DMS79 treated with DMSO at 0.1 percent for 48 hours (cell line): ENCODE data around the gene SENP5.
"Not testable (repeated sequence)": the region's sequence is repeated elsewhere in the genome, so short reads cannot be mapped to it uniquely, and the experiment has no call there.

ENCODE experiments used
- DNase-seq: peaks from one replicate; lab custom pipeline; 2025; lab: John Stamatoyannopoulos, UW

SENP5 gene, protein sequence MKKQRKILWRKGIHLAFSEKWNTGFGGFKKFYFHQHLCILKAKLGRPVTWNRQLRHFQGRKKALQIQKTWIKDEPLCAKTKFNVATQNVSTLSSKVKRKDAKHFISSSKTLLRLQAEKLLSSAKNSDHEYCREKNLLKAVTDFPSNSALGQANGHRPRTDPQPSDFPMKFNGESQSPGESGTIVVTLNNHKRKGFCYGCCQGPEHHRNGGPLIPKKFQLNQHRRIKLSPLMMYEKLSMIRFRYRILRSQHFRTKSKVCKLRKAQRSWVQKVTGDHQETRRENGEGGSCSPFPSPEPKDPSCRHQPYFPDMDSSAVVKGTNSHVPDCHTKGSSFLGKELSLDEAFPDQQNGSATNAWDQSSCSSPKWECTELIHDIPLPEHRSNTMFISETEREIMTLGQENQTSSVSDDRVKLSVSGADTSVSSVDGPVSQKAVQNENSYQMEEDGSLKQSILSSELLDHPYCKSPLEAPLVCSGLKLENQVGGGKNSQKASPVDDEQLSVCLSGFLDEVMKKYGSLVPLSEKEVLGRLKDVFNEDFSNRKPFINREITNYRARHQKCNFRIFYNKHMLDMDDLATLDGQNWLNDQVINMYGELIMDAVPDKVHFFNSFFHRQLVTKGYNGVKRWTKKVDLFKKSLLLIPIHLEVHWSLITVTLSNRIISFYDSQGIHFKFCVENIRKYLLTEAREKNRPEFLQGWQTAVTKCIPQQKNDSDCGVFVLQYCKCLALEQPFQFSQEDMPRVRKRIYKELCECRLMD

DNA sequence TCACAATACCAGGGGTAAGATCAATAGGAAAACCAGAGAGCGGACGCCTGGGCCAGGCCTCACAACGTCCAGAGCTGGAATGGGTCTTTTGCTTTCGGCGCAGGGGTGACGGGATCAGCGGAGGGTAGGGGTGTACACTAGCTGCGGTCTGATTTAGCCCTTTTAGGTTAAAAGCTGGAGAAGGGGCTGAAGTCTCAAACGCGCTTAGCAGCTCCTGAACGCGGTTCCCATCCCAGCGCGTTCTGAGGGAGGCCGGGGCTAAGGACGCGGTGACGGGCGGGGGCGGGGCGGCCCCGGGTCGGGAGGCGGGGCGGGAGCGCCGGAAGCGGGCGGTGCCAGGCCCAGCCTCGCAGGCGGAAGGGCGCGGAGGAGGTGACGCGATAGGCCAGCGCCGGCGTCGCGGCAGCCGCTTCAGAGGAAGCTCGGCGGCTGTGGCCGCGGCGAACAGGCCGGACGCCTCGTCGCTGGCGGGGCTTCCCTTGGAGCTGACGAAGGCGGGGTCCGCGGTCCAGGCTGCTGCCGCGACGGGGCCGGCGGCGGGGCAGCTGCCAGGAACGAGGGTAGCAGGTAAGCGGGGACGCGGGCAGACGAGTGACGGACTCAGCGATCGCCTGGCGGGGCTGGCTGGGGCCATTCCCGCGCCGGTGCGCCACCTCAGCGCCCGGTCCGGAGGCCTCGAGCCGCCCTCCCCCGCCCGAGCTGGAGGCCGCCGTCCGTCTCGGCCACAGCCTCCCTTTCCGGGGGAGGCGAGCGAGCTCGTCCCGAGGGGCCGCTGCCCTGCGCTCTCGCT, at the start of gene SENP5:
SENP5 (plus strand) TSS at position 414 of the 790 bp plus-strand sequence. CDS start 17,262 bp downstream, outside the sequence.
- DNase-seq, result peak; percentile 91

DNA sequence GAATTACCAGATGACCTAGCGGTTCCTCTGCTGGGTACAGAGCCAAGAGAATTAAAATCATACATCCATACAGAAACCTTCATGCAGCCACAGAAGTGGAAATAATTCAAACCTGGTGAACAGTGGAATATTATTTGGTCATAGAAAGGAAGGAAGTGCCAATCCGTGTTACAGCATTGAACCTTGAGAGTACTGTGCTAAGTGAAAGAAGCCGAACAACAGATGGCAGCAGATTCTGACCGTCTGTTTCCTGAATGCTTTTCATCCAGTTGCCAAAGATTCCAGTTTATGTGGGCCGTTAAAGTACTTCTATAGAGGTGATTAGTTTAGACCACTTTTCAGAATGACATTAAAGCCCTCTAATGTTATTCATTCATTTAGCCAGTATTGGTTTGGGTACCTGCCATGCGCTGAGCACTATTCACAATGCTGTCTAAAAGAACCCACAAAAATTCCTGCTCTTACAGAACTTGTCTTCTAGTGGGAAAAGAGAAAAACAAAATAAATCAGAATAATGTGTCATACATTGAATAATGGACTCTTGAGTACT, 45.8 kb upstream of the SENP5 start:
- no peak for DNase-seq

DNA sequence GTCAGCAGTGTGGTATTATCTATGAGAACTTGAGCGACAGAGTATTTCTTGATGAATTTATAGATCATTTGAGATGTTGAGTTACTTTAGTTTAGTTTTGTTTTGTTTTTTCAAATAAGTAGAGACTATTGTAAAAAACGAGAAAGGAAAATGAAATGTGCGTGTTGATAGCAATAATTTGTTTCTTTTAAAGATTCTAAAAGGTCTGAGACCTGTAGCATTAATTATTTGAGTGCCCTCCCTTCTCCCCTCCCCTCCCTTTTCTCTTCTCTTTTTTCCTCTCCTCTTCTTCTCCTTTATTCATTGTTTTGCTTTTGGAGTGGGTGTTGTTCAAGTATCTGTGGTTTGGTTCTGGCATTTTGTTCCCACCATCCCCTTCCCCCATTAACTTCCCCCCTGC, 38.1 kb upstream of the SENP5 start:
- not testable (repeated sequence) for DNase-seq

DNA sequence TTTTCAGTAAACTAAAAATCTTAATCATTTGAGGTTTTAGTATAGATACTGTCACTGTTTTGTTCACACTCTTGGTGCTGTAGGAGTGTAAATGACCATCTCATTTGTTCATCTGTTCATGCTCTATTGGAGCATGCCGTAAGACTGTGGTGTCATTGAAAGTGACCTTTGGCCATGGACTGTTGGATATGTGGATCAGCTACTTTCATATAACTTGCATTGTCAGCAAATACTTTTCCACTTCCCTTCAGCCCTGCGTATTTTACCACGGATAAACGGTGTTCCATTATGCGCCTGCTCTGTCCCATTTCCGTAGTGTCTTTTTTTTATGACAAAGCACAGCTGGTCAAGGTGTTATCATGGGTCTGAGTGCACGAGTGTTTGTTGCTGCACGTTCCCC, 32.6 kb upstream of the SENP5 start:
- DNase-seq, result no peak

DNA sequence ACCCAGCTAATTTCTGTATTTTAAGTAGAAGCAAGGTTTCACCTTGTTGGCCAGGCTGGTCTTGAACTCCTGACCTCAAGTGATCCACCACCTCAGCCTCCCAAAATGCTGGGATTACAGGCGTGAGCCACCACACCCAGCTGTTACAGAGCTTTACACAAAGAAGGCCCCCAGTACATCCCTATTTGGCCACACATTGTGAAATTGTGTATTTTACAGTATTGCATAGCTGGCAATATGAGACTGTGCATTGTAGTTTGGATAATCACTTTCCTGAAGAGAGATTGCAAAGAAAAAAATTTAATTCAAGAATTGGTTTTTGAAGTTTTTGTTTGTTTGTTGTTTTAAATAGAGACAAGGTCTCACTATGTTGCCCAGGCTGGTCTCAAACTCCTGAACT, 31.1 kb upstream of the SENP5 start:
- not testable (repeated sequence) for DNase-seq

DNA sequence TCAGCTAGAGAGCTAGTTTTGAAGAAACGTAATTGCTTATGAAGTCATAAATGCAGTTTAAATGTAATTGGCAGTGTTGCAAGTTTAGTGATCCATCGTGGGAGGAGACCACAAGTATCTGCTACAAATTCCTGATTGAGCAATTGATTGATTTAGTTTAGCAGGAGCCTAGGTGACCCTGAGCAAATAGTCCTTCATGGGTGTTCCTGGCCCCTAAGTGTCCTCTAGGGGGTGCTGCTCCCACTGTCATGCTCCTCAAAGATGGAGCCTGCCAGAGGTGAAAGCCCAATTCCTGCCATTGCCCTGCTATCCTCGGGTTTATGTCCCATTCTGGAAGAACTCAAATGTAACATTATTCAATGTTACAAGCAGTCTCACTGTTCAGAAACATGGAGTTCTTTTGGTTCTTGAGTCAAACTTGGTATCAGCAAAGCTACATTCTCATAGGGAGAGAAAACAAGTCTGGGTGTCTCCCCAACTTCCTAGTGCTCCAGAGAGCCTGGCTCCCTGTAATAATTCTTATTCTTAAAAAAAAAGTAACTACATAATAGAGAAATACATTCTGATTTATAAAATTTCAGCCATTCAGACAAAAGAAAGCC, 29.8 kb upstream of the SENP5 start:
- DNase-seq, result no peak

DNA sequence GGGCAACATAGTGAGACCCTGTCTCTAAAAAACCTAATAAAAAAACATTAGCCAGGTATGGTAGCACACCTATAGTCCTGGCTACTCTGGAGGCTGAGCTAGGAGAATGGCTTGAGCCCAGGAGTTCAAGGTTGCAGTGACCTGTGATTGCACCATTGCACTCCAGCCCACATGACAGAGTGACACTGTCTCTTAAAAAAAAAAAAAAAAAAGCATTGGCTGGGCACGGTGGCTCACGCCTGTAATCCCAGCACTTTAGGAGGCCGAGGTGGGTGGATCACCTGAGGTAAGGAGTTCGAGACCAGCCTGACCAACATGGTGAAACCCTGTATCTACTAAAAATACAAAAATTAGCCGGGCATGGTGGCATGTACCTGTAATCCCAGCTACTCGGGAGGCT, 28.4 kb upstream of the SENP5 start:
- DNase-seq, result not testable (repeated sequence)

DNA sequence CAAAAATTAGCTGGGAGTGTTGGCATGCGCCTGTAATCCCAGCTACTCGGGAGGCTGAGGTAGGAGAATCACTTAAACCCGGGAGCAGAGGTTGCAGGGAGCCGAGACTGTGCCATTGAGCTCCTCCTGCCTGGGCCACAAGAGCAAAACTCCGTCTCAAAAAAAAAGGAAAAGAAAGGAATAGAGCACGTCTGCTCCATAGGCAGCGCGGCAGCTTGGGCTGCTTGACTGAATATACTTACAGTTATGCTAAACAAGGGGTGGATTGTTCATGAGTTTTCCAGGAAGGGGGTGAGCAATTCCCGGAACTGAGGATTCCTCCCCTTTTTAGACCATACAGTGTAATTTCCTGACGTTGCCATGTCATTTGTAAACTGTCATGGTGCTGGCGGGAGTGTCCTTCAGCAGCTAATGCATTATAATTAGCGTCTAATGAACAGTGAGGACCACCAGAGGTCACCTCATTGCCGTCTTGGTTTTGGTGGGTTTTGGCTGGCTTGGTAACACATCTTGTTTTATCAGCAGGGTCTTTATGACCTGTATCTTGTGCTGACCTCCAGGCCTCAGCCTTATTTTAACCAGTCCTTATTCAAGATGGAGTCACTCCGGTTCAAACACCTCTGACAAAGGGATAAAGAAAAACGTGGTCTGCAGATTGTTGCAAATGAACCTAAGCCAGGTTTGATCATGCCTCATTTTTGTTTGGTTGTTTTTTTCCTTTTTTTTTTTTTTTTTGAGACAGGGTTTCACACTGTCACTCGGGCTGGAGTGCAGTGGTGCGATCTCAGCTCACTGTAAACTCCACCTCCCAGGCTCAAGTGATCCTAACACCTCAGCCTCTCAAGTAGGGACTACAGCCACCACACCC, 24.9 kb upstream of the SENP5 start:
- no peak for DNase-seq

DNA sequence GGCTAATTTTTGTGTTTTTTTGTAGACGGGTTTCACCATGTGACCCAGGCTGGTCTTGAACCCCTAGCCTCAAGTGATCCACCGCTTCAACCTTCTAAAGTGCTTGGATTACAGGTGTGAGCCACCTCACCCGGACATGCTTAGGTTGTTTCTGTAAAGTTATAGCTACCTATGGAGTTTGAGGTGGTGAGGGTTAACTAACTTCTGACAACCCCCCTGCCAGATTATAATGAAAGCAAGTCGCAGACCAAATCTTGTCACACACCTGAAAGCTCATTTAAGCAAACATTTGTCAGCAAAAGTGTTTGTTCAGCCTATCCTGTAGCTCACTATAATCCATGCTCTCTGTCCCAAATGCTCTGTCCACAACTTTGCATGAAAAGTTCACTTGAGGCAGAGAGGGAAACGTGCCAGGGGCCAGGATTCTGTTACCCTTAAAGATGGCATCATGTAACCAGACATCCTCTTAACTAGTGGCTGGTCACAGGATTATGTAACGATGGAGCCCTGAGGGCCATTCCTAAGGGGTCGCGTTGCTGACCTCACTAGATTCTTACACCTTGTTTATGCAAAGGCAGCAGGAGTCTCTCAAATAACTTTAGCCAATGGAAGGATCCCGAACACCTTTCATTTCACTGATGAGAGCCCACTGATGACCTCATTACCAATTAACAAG, 24.1 kb upstream of the SENP5 start:
- no peak for DNase-seq

DNA sequence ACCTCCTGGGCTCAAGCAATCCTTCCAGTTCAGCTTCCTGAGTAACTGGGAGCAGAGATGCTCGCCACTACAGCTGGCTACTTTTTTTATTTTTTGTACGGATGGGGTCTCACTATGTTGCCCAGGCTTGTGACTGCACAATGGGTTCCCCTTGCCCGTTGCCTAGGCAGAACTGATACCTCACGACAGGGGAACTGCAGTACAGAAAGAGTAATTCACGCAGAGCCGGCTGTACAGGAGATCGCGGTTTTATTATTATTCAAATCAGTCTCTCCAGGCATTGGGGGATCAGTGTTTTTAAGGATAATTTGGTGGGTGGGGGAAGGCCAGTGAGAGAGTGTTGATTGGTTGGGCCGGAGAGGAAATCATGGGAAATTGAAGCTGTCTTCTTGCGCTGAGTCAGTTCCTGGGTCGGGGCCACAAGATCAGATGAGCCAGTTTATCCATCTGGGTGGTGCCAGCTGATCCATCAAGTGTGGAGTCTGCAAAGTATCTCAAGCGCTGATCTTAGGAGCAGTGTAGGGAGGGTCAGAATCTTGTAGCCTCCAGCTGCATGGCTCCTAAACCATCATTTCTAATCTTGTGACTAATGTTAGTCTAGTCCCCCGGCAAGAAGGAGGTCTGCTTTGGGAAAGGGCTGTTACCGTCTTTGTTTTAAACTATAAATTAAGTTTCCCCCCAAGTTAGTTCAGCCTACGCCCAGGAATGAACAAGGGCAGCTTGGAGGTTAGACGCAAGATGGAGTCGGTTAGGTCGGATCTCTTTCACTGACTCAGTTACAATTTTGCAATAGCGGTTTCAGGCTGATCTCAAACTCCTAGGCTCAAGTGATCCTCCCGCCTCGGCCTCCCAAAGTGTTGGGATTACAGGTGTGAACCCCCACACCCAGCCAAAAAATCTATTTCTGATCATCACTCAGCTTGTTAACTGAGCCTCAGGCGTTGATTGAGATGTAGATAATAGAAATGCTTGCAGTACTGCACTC, 23.2 kb upstream of the SENP5 start:
- not testable (repeated sequence) for DNase-seq

DNA sequence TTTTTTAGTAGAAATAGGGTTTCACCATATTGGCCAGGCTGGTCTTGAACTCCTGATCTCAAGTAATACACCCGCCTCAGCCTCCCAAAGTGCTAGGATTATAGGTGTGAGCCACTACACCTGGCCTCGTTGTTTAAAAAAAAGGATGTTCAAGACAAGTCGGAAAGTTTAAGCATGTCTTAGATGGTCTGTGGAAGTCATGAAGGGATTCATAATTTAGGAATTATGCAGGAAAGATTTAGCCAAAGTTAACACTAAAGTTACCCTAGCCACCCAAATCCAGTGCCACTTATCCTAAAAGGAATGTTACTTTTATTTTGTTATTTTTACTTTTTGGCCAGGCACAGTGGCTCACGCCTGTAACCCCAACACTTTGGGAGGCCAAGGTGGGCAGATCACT, 19.3 kb upstream of the SENP5 start:
- DNase-seq, result not testable (repeated sequence)

DNA sequence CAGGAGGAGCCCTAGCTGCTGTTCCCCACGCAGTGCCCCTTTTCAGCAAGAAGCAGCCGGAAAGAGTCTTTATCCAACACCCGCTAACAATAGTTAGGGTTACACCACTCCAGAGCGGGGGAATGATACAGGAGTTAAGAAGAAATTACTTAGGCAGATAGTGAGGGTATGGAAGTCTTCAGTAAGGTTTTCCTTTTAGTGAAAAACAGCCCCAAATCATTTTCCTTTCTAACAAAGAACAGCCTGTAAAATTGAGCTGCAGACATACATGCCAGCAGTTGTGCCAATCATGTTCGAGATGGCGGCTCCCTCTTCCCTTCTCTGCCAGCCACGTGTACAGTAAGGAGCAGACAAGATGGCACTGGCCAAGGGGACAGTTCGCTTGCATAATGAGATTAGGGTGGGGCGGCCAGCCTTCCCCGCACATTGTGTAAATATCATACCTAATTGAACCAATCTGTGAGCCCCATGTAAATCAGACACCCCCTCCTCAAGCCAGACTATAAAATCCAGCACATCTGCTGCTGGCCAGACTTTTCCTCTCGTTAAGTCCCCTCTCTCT, 18.5 kb upstream of the SENP5 start:
- no peak for DNase-seq

DNA sequence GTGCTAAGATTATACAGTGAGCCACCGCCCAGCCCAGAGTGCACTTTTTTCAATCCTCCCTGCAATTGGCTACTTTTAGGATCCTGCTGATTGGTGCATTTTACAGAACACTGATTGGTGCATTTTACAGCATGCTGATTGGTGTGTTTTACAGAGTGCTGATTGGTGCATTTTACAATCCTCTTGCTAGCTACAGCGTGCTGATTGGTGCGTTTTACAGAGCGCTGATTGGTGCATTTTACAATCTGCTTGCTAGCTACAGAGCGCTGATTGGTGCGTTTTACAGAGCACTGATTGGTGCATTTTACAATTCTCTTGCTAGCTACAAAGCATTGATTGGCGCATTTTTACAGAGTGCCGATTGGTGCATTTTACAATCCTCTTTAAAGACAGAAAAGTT, 4.7 kb upstream of the SENP5 start:
- not testable (repeated sequence) for DNase-seq

DNA sequence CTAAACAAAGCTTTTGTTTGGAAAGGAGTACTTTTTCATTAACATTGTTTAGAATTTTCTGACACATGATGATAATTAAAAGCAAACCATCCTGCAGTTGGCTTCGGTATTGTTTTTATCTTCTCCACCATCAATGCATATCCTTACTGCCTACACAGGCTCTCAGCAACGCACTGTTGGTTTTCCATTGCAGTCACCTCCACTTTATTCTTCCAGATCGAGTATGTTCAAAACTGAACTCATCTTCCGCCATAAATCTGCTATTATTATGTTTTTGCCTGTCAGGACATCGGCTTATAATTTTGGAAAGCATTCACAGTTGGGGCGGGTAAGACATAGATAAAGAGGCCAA, 589 bp upstream of the SENP5 start:
- DNase-seq, result peak; percentile 85

DNA sequence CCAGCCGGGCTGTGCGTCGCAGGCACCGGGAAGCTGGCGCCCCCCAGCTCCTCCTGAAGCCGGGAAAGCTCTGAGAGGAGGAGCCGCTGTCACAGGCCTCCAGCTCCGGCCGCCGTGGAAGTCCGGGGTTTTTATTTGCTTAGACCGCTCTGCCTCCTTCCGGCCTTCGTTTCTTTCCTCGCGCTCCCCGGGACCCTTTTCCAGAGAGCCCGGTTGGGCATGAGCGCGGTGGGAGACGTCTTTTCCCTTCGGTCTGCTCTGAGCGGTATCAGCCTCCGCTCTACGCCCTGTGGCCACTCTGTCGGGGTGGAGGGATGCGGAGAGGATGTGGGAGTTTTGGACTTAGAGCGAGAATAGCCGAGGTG, 559 bp downstream of the SENP5 start:
- no peak for DNase-seq

DNA sequence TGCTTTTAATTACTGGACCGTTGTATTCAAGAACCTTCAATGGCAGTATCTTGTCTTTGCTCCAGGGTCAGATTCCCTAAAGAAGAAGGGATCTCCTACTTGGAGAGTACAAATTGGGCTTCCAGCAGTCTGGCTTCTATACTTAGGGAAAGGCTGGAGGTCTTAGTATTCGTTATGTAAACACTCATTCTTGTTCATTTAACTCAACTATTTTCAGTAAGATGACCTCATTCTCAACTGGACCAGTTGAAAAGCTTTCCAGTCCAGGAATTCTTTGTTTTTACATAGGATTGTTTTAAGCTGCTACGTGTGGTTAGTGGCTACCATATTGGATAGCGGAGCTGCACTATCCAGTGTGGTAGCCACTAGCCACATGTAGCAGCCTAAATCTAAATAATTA, 4.6 kb downstream of the SENP5 start:
- no peak for DNase-seq

DNA sequence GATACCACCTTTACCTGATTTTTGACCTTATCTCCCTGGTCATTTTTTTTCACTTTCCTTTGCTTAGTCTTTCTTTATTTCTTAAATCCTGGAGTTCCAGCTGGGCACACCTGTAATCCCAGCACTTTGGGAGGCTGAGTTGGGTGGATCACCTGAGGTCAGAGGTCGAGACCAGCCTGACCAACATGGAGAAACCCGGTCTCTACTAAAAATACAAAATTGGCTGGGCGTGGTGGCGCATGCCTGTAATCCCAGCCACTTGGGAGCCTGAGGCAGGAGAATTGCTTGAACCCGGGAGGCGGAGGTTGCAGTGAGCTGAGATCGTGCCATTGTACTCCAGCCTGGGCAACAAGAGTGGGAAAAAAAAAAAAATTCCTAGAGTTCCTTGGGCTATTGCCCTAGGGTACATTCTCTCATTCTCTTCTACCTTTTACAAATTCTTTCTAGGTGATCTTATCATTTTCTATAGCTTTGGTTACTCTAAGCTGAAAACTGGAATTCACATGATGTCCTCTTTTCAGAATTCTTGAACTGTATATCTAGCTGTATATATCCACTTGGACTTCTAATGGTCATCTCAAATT, 6.9 kb downstream of the SENP5 start:
- not testable (repeated sequence) for DNase-seq

DNA sequence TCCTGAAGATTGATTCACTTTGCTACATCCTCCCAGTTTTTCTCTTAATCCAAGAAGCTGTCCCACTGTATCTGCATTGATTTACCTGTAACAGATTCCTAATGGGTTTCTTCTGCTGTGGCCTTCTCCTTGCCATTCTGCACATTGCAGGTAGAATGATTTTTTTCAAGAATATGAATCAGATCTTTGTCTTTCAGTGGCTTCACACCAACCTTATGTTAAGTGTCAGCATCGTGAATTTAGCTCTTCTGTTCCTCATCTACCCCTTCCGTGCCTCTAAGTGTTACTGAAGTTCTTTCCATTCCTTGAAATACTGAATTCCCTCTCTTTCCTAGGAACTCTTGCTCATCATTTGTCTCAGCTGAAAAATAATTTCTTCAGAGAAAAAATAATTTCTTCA, 7.5 kb downstream of the SENP5 start:
- no peak for DNase-seq
